22Rv1 (cell line): ENCODE measurements around the gene C9.
A peak's percentile ranks its signal among the peaks of the same experiment; 100 is the strongest.

ENCODE experiments used
- H3K27ac ChIP-seq: fragments of 450-650 bp; 2 replicates; pipeline ENCODE4 v1.5.1; 2017
- CTCF ChIP-seq: fragments of 450-650 bp; IDR thresholded peaks from 2 replicates; pipeline ENCODE4 v1.5.1; 2017; ENCODE audit warnings: mild to moderate bottlenecking
- ZFX ChIP-seq: fragments of 450-650 bp; IDR thresholded peaks from 2 replicates; pipeline ENCODE4 v1.6.1; 2017; ENCODE audit warnings: antibody characterized with exemption, borderline replicate concordance

Gene C9

GRCh38 chr5:39384271-39384670 lies 20.0 kb upstream of the C9 start:
- no peak for TF ChIP-seq CTCF
- no peak for TF ChIP-seq ZFX
- H3K27ac ChIP-seq = no peak overlapping the region

GRCh38 chr5:39381376-39381775 lies 17.1 kb upstream of the C9 start:
- no peak overlapping the region for H3K27ac ChIP-seq

GRCh38 chr5:39379693-39380092 lies 15.4 kb upstream of the C9 start:
- TF ChIP-seq ZFX = no peak
- TF ChIP-seq CTCF = no peak
- H3K27ac ChIP-seq = no peak overlapping the region

More at GRCh38 chr5:39381376-39381775, 17.1 kb upstream of the C9 start:
- TF ChIP-seq ZFX (no peak), CTCF (no peak)

- H3K27ac ChIP-seq = no peak overlapping the region
- TF ChIP-seq ZFX (no peak), CTCF (no peak)
Observed at GRCh38 chr5:39377613-39378012, 13.3 kb upstream of the C9 start.

GRCh38 chr5:39376293-39376714 lies 12.0 kb upstream of the C9 start:
- H3K27ac ChIP-seq = no peak overlapping the region
- TF ChIP-seq CTCF = peak; percentile 82
- no peak for TF ChIP-seq ZFX

GRCh38 chr5:39373791-39374190 lies 9.5 kb upstream of the C9 start:
- H3K27ac ChIP-seq = no peak overlapping the region
- TF ChIP-seq ZFX (no peak), CTCF (no peak)

- TF ChIP-seq ZFX (no peak), CTCF (no peak)
- H3K27ac ChIP-seq = no peak overlapping the region
Observed at GRCh38 chr5:39371367-39371635, 7.0 kb upstream of the C9 start.
